ENCODE data around the gene AGTR1. TPM values are rescaled to one million over a fixed set of nuclear protein-coding genes. Genes with fewer than 3 reads are reported as not detected.

AGTR1 gene
- polyA plus RNA-seq, 1 donor (not counting 4 experiments of a cell fraction or from before 2014, with no cell fraction given) = not detected

DNA sequence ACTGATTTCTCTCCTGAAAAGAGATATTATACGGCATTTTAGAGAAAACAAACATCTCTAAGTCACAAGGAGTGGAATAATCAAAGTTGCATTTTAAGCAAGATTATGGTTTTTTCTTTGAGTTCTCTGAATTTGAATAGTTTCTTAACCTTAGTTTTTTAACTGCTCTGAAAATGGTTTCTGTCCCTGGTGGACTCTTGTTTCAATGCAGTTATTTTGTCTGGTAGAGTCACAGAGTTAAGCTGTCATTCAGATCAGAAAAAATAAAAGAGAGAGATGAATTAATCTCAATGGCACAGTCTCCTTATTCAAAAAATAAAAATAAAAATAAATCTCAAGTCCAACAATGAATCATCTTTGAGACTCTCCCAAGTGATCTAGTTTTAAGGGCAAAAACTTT lies 19.0 kb downstream of the AGTR1 start:
- Histone ChIP-seq H3K27me3 (ENCODE audit: control insufficient read depth, extremely low read depth, insufficient read depth, low read length) (no peaks in the 10 kb centered on the region), H3K9me3 (ENCODE audit: control insufficient read depth, low read depth, low read length) (no peaks in the 10 kb centered on the region), H3K9me1 (ENCODE audit: control insufficient read depth, extremely low read depth, insufficient read depth, low read length) (no peaks in the 10 kb centered on the region), H2AFZ (ENCODE audit: control insufficient read depth, low read length) (no peak overlapping the region), H3K9ac (ENCODE audit: control insufficient read depth, extremely low read depth, insufficient read depth, low read length) (no peak overlapping the region), H3K4me3 (ENCODE audit: control insufficient read depth in 2 of 3, extremely low read depth in 1 of 3, insufficient read depth in 2 of 3, low read depth in 1 of 3, low read length in 3 of 3) (no peak overlapping the region), H3K4me2 (ENCODE audit: control insufficient read depth, extremely low read depth, insufficient read depth, low read depth, low read length) (no peak overlapping the region), H3K4me1 (ENCODE audit: control insufficient read depth, extremely low read depth, insufficient read depth, low read length) (no peaks in the 10 kb centered on the region), H3K79me2 (ENCODE audit: control insufficient read depth, insufficient read depth, low read length) (no peaks in the 10 kb centered on the region), H3K36me3 (ENCODE audit: control insufficient read depth in 2 of 2, extremely low read depth in 1 of 2, insufficient read depth in 2 of 2, low read length in 2 of 2) (no peaks in the 10 kb centered on the region), H3K27ac (ENCODE audit: control insufficient read depth, insufficient read depth, low read length) (no peak overlapping the region), H4K20me1 (ENCODE audit: control insufficient read depth, extremely low read depth, insufficient read depth, low read length) (no peaks in the 10 kb centered on the region)
- no peak for DNase-seq (ENCODE audit: low read depth, low spot score)
- FAIRE-seq = no peak
- no peak for TF ChIP-seq EZH2 (IDR thresholded peaks at IDR 0.05; ENCODE audit: low read length)
- TF ChIP-seq, protein P1, sequence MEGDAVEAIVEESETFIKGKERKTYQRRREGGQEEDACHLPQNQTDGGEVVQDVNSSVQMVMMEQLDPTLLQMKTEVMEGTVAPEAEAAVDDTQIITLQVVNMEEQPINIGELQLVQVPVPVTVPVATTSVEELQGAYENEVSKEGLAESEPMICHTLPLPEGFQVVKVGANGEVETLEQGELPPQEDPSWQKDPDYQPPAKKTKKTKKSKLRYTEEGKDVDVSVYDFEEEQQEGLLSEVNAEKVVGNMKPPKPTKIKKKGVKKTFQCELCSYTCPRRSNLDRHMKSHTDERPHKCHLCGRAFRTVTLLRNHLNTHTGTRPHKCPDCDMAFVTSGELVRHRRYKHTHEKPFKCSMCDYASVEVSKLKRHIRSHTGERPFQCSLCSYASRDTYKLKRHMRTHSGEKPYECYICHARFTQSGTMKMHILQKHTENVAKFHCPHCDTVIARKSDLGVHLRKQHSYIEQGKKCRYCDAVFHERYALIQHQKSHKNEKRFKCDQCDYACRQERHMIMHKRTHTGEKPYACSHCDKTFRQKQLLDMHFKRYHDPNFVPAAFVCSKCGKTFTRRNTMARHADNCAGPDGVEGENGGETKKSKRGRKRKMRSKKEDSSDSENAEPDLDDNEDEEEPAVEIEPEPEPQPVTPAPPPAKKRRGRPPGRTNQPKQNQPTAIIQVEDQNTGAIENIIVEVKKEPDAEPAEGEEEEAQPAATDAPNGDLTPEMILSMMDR (optimal IDR thresholded peaks at IDR 0.05 in 1 of 3, IDR thresholded peaks at IDR 0.05 in 1 of 3, conservative IDR thresholded peaks at IDR 0.05 in 1 of 3; ENCODE audit: extremely low read depth in 1 of 3, insufficient read depth in 2 of 3, low read length in 3 of 3) = no peak
- dilution Hi-C loops (cut with MboI; ENCODE audit: extremely low pct_ligation_motif_present, low sequenced_read_pairs) = no loop called here

DNA sequence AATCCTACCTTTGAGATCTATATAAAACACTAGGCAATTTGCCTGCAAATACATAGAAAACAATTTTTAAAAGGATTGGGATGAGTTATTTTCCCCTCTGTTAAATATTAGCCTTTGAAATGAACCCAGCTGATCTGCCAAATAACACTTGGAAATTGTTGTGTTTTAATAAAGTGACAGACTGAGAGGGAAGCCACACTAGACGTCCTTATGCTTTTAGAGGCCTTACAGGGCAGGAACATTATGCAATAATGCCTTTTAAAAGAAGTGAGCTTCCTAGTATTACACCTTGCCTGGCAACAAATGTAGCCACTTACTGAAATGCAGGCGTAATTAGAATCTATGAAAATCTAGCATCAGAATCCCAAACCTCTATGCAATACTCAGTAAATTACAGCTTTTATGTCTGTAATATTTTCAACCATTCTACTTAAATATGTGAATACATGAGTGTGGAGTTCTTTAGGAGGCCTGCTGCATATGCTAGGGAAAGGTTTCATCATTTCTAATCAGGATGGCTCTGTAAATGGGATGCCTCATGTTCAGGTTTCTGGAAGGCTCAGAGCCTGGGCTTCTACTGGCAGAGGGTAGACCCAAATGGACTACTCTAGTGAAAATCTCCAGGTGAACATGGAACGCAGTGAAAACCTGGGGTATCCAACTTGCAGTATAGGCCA lies 20.3 kb downstream of the AGTR1 start:
- Histone ChIP-seq H3K4me2 (ENCODE audit: control insufficient read depth, extremely low read depth, insufficient read depth, low read depth, low read length) (no peak overlapping the region), H3K9me1 (ENCODE audit: control insufficient read depth, extremely low read depth, insufficient read depth, low read length) (no peaks in the 10 kb centered on the region), H3K4me3 (ENCODE audit: control insufficient read depth in 2 of 3, extremely low read depth in 1 of 3, insufficient read depth in 2 of 3, low read depth in 1 of 3, low read length in 3 of 3) (no peak overlapping the region), H3K36me3 (ENCODE audit: control insufficient read depth in 2 of 2, extremely low read depth in 1 of 2, insufficient read depth in 2 of 2, low read length in 2 of 2) (no peaks in the 10 kb centered on the region), H4K20me1 (ENCODE audit: control insufficient read depth, extremely low read depth, insufficient read depth, low read length) (no peaks in the 10 kb centered on the region), H3K79me2 (ENCODE audit: control insufficient read depth, insufficient read depth, low read length) (no peaks in the 10 kb centered on the region), H3K9ac (ENCODE audit: control insufficient read depth, extremely low read depth, insufficient read depth, low read length) (no peak overlapping the region), H3K4me1 (ENCODE audit: control insufficient read depth, extremely low read depth, insufficient read depth, low read length) (no peaks in the 10 kb centered on the region), H2AFZ (ENCODE audit: control insufficient read depth, low read length) (no peak overlapping the region), H3K9me3 (ENCODE audit: control insufficient read depth, low read depth, low read length) (no peaks in the 10 kb centered on the region), H3K27ac (ENCODE audit: control insufficient read depth, insufficient read depth, low read length) (no peak overlapping the region), H3K27me3 (ENCODE audit: control insufficient read depth, extremely low read depth, insufficient read depth, low read length) (no peaks in the 10 kb centered on the region)
- FAIRE-seq (no peak), DNase-seq (ENCODE audit: low read depth, low spot score) (no peak)
- dilution Hi-C loops (cut with MboI; ENCODE audit: extremely low pct_ligation_motif_present, low sequenced_read_pairs) = no loop called here
- no peak for TF ChIP-seq EZH2 (IDR thresholded peaks at IDR 0.05; ENCODE audit: low read length)
- TF ChIP-seq, protein P1 (optimal IDR thresholded peaks at IDR 0.05 in 1 of 3, IDR thresholded peaks at IDR 0.05 in 1 of 3, conservative IDR thresholded peaks at IDR 0.05 in 1 of 3; ENCODE audit: extremely low read depth in 1 of 3, insufficient read depth in 2 of 3, low read length in 3 of 3) = no peak
